B cell (primary cell): ENCODE data around the gene KRT38.

Source experiments
- EZH2 ChIP-seq: IDR thresholded peaks from 2 replicates; pipeline ENCODE4 v1.6.1; 2012; ENCODE audit warnings: borderline replicate concordance, low read depth, mild to moderate bottlenecking, moderate library complexity, low read length; ENCODE audit not compliant: insufficient read depth, poor library complexity, severe bottlenecking
- TF ChIP-seq, protein P1 (sequence below): fragments of 200-600 bp; IDR thresholded peaks from one replicate; pipeline ENCODE4 v1.8.0; 2022; ENCODE audit warnings: antibody characterized with exemption, mild to moderate bottlenecking

DNA sequence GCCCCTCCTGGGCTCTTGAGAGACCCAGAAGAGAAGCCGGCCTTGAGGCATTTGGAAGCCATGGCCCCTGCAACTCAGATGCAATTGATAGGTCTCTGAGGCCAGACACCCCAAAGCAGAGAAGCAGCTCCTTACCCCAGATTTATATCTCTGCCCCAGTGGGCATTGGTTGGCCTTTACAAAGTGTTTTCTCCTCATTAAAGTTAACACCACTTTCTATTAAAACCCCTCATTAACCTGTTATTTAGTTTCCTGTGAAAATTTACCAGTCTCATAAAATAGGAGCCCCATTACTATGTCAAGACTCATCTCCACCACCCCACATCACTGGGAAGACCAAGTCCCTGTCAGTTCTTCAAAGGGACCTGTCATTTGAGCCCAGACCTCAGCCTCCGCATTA lies 40.3 kb upstream of the KRT38 start, which contains the start of gene KRT35:
- TF ChIP-seq, protein P1, sequence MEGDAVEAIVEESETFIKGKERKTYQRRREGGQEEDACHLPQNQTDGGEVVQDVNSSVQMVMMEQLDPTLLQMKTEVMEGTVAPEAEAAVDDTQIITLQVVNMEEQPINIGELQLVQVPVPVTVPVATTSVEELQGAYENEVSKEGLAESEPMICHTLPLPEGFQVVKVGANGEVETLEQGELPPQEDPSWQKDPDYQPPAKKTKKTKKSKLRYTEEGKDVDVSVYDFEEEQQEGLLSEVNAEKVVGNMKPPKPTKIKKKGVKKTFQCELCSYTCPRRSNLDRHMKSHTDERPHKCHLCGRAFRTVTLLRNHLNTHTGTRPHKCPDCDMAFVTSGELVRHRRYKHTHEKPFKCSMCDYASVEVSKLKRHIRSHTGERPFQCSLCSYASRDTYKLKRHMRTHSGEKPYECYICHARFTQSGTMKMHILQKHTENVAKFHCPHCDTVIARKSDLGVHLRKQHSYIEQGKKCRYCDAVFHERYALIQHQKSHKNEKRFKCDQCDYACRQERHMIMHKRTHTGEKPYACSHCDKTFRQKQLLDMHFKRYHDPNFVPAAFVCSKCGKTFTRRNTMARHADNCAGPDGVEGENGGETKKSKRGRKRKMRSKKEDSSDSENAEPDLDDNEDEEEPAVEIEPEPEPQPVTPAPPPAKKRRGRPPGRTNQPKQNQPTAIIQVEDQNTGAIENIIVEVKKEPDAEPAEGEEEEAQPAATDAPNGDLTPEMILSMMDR: no peak
- no peak for TF ChIP-seq EZH2
